ENCODE results near the gene HOXA3.

Gene HOXA3

GRCh38 chr7:27165089-27165995 lies 13.0 kb upstream of the HOXA3 start, which contains the start of gene HOXA9:
Gene HOXA9, minus strand, starts transcription at chr7:27165537. Its CDS starts 80 bp downstream, at chr7:27165457.
- DNase-seq: no peak

GRCh38 chr7:27164367-27165088 lies 12.1 kb upstream of the HOXA3 start:
- DNase-seq: no peak

- DNase-seq: no peak
Observed at GRCh38 chr7:27164045-27164366, 11.6 kb upstream of the HOXA3 start.

- no peak for DNase-seq
Observed at GRCh38 chr7:27163288-27164044, 11.1 kb upstream of the HOXA3 start.

GRCh38 chr7:27162561-27163287 lies 10.3 kb upstream of the HOXA3 start:
- DNase-seq: no peak

GRCh38 chr7:27161721-27162560 lies 9.6 kb upstream of the HOXA3 start:
- DNase-seq: no peak

- DNase-seq: no peak
Observed at GRCh38 chr7:27161214-27161720, 8.9 kb upstream of the HOXA3 start.

GRCh38 chr7:27160546-27161213 lies 8.3 kb upstream of the HOXA3 start:
- peak; percentile 85 for DNase-seq

- DNase-seq: no peak
Observed at GRCh38 chr7:27160145-27160545, 7.8 kb upstream of the HOXA3 start.

GRCh38 chr7:27159266-27160144 lies 7.1 kb upstream of the HOXA3 start:
- DNase-seq: no peak

GRCh38 chr7:27158436-27159265 lies 6.3 kb upstream of the HOXA3 start:
- no peak for DNase-seq

- DNase-seq: no peak
Observed at GRCh38 chr7:27157702-27158431, 5.5 kb upstream of the HOXA3 start.

GRCh38 chr7:27156916-27157701 lies 4.7 kb upstream of the HOXA3 start:
- DNase-seq: peak; percentile 40

GRCh38 chr7:27156508-27156898 lies 4.1 kb upstream of the HOXA3 start, which contains the start of gene HOXA7:
Gene HOXA7, minus strand, starts transcription at chr7:27156675. Its CDS starts 130 bp downstream, at chr7:27156545.
- peak; percentile 80 for DNase-seq

GRCh38 chr7:27155816-27156507 lies 3.6 kb upstream of the HOXA3 start:
- peak; percentile 47 for DNase-seq

All from NCI-H146 (cell line).